GM19395 (cell line): ENCODE data around the gene ACTR3.
"Not testable (repeated sequence)": the region's sequence is repeated elsewhere in the genome, so short reads cannot be mapped to it uniquely, and the experiment has no call there.

Experiments used
- ATAC-seq: cut with Tn5 transposase; IDR thresholded peaks from one replicate; pipeline ENCODE4 v1.9.1; 2021; ENCODE audit warnings: mild to moderate bottlenecking, moderate library complexity; ENCODE audit not compliant: unreplicated experiment

ACTR3 gene

GRCh38 chr2:113901943-113902342, 12.1 kb downstream of the ACTR3 start:
- no peak for ATAC-seq

- ATAC-seq: no peak
These were observed 16.0 kb downstream of the ACTR3 start for GRCh38 chr2:113905886-113906285.

GRCh38 chr2:113906647-113907046, 16.8 kb downstream of the ACTR3 start:
- no peak for ATAC-seq

GRCh38 chr2:113907297-113907696, 17.4 kb downstream of the ACTR3 start:
- ATAC-seq: no peak

GRCh38 chr2:113910110-113910717, 20.3 kb downstream of the ACTR3 start:
- no peak for ATAC-seq

GRCh38 chr2:113910967-113911678, 21.2 kb downstream of the ACTR3 start:
- no peak for ATAC-seq

GRCh38 chr2:113915082-113915819, 25.4 kb downstream of the ACTR3 start:
- ATAC-seq: no peak

- ATAC-seq: no peak
These were observed 28.3 kb downstream of the ACTR3 start for GRCh38 chr2:113918229-113918628.

- no peak for ATAC-seq
These were observed 31.1 kb downstream of the ACTR3 start for GRCh38 chr2:113920996-113921395.

GRCh38 chr2:113922335-113922734, 32.4 kb downstream of the ACTR3 start:
- no peak for ATAC-seq

GRCh38 chr2:113922784-113923183, 32.9 kb downstream of the ACTR3 start:
- no peak for ATAC-seq

GRCh38 chr2:113925884-113926283, 36.0 kb downstream of the ACTR3 start:
- ATAC-seq: no peak

- ATAC-seq: no peak
These were observed 36.4 kb downstream of the ACTR3 start for GRCh38 chr2:113926314-113926713.

GRCh38 chr2:113930448-113930847, 40.6 kb downstream of the ACTR3 start:
- no peak for ATAC-seq

GRCh38 chr2:113937501-113937900, 47.6 kb downstream of the ACTR3 start:
- no peak for ATAC-seq

- no peak for ATAC-seq
These were observed 51.0 kb downstream of the ACTR3 start for GRCh38 chr2:113940891-113941290.

GRCh38 chr2:113945784-113946183, 55.9 kb downstream of the ACTR3 start:
- not testable (repeated sequence) for ATAC-seq

GRCh38 chr2:113950906-113951305, 61.0 kb downstream of the ACTR3 start:
- not testable (repeated sequence) for ATAC-seq

GRCh38 chr2:113961000-113961399, 71.1 kb downstream of the ACTR3 start:
- ATAC-seq: no peak

- no peak for ATAC-seq
These were observed 73.0 kb downstream of the ACTR3 start for GRCh38 chr2:113962692-113963480.

GRCh38 chr2:113963965-113964364, 74.1 kb downstream of the ACTR3 start:
- ATAC-seq: no peak
